GM12874 (cell line): ENCODE data around the gene NLRP1.

ENCODE experiments used
- TF ChIP-seq, protein P1 (sequence below): IDR thresholded peaks from 2 replicates; pipeline ENCODE4 v1.5.1; 2011; ENCODE audit warnings: low read depth, mild to moderate bottlenecking, control low read depth, low read length, moderate library complexity; ENCODE audit not compliant: insufficient read depth

The NLRP1 gene

DNA sequence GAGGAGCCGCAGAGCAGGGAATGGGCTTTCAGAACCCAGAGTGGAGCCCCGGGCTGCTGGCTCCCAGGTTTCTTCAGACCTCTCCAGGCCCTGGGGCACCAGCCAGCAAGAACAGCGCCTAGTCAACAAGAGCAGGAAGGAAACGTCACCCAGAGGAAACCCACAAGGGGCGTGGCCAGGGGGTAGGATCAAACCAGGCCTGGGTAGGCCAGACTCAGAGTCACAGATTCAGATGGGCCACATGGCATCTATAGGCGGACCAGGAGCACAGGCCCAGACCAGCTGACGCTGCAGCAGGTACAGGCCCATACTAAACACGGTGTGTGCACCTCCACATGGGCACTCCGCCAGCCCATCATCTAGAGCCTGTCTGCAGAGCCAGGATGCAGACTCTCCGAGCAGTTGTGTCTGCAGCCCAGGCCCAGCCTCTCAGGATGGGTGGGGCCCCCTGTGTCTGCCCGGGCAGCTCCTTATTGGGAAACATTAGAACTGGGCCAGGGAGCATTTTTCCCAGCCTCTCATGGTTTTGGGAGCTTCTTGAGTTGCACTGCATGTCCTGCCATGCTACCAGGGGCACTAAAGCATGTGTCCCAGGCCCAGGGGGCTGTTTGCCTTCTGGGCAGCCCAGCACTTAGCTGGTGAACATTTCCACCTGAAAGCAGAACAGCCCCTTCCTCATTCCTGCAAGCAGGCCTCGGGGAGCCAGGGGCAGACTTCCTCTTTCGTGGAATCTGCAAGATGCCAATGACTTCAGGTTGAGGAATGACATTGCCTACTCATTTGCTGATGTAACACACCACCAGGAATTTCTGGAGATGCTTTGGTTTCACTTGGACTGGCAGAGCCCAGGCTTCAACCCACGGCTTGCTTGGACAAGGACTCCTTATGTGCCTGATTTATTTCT is at the start of gene NLRP1:
NLRP1 (minus strand) TSS at position 127 of the 904 bp plus-strand sequence. CDS start 552 bp downstream, outside the sequence.
- TF ChIP-seq, protein P1, sequence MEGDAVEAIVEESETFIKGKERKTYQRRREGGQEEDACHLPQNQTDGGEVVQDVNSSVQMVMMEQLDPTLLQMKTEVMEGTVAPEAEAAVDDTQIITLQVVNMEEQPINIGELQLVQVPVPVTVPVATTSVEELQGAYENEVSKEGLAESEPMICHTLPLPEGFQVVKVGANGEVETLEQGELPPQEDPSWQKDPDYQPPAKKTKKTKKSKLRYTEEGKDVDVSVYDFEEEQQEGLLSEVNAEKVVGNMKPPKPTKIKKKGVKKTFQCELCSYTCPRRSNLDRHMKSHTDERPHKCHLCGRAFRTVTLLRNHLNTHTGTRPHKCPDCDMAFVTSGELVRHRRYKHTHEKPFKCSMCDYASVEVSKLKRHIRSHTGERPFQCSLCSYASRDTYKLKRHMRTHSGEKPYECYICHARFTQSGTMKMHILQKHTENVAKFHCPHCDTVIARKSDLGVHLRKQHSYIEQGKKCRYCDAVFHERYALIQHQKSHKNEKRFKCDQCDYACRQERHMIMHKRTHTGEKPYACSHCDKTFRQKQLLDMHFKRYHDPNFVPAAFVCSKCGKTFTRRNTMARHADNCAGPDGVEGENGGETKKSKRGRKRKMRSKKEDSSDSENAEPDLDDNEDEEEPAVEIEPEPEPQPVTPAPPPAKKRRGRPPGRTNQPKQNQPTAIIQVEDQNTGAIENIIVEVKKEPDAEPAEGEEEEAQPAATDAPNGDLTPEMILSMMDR = no peak

DNA sequence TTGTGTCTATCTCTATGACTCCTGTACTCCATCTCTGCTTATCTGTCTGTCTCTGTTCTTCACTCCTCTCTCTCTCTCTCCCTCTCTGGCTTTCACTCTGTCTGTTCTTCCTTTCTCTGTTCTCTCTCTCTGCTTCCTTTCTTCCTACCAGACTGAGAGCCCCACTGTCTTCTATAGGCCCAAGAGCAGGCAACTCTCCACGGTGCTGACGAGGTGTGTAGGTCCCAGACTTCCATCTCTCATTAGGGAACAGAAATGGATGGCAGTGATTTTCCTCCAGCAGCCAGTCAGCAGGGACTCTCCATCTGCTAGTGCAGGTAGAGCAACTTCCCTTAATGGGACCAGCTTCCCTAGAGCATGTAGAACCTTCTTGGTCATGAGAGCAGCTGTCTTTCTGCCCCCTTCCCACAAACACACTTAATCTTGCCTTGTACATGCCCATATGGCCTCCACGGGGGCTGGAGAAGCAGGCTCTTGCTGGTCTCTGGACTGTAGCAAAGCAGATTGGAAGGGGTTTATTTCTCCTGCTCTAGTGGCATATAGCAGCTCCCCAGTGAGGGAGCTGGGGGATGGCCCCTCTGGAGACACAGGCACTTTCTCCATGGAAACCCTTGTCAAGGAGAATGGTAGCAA is 47.8 kb upstream of the NLRP1 start:
- TF ChIP-seq, protein P1 = no peak

DNA sequence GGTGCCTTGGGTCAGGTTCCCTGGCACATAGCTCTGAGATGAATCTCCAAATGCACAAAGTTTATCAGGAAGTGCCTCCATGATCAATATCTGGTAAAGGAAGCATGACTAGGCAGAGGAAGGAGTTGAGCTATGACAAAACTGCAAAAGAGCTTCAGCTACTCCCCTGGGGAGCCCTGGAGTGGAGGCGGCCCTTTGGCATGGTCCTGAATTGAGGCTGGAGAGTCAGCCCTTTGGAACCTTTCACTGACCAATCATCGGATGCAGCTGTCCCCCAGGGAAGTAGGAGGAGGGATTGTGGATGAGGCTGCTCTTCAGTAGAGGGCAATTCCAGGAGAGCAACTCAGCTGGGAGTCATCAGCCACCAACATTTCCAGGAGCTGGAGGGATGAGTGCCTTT is 46.1 kb upstream of the NLRP1 start:
- TF ChIP-seq, protein P1 = no peak

DNA sequence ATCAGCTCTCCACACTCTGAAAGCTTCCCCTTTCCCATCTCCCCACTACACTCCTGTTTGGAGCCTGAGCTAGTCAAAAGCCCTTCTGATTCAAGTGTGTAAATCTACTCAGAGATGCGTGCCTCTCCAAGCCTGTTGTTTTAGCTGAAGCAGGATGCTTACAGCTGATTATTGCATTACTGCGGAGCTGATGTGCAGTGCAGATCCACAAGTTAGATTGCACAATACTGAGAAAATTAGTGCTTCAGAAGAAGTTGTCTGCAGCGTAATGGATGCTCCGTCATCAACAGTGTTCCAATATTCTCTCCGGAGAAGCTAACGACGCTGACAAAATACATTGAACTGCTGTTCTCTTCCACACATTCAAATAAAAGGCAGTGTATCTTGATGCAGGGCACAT is 44.8 kb upstream of the NLRP1 start:
- TF ChIP-seq, protein P1 = no peak

DNA sequence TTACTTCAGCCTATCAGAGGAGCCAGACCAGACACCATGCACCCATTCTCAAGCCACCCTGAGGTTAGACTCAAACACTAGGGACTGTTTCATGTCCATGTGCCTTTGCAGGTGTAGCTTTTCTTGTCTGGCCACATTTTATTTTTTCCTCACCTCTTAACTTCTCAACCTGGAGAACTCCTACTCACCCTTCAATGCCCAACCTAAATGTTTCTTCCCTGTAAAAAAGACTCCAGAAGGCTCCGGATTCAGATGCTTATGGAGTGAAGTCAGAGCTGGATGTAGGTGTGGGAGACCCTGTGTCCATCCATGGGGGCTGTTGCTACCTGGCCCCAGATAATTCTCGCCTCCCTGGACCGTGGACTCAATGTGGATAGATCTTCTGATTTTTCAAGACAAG is 44.0 kb upstream of the NLRP1 start:
- TF ChIP-seq, protein P1 = no peak

DNA sequence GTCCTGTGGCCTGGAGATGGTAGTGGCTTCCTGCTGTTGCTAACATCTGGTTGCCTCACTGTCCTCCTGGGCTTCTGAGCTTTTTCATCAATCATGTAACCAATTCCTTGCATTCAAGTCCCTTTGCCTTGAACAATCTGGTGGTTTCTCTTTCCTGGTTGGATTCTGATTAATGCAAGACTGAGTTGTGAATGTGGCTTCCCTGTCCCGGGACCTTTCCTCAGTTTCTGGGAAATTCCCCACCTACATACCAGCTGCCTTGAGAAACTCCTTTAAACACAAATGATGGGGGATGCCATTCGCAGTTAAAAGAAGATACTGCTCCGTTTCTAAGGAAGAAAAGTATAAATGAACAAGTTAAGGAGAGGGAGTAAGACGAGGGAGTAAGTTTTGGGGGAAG is 39.9 kb upstream of the NLRP1 start:
- TF ChIP-seq, protein P1 = no peak

DNA sequence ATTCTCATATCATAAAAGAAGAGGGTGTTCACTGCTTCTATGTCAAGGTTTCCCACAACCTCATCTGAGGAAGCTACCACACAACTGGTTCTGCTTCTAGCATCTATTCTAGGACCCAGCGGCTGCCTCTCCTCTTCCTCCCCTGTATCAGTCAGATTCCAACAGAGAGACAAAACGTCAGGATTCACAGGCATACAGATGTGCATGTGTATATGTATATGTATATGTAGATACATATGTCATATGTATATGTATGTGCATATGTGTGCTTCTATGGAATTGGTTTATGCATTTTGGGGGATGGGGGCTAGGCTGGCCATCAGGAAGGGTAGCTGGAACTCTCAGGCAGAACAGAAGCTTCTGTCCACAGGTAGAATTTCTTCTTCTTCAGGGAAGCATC is 37.4 kb upstream of the NLRP1 start:
- TF ChIP-seq, protein P1 = no peak
